Measurements from ENCODE around the gene ANGPTL5. TPM values are rescaled to one million over a fixed set of nuclear protein-coding genes. Genes with fewer than 3 reads are reported as not detected.

ANGPTL5 gene
- total RNA-seq, 2 donors from 2014 or later = 0.12 to 0.28 TPM

- intact Hi-C loops (cut with DNase I, micrococcal nuclease) = no loop called here
- ATAC-seq = no peak
These were observed 75.6 kb downstream of the ANGPTL5 start for GRCh38 chr11:101840704-101841103.

More at GRCh38 chr11:101840704-101841103, 75.6 kb downstream of the ANGPTL5 start:
- DNase-seq = no peak

Other genes starting within 250 kb of the ANGPTL5 start
- 1 to 10 TPM; 4.0 to 4.1 TPM for gene CEP126, start 1.5 kb downstream of the ANGPTL5 start, total RNA-seq
- gene CFAP300, start 130.9 kb upstream of the ANGPTL5 start, total RNA-seq = under 1 TPM in 1 of 2 donors, not detected in 1; 0.50 TPM
- 10 to 100 TPM; 46.2 to 49.1 TPM for gene YAP1, start 193.9 kb upstream of the ANGPTL5 start, total RNA-seq

All from left colon (tissue), 2 donors.